GM23338 (cell line): Measurements from ENCODE around the gene ARID1B. TPM values are rescaled to one million over a fixed set of nuclear protein-coding genes. Genes with fewer than 3 reads are reported as not detected.

Experiments used
- ATAC-seq: fragments of 200-7000 bp; cut with Tn5 transposase; 3 replicates; pipeline ENCODE4 v1.9.1; 2020
- DNase-seq: peaks from one replicate; pipeline ENCODE4 v3.0.0-alpha.2; 2015; ENCODE audit warnings: low spot score
- H2AFZ ChIP-seq: fragments of 200-600 bp; sonication (generic); 2 replicates; pipeline ENCODE4 v1.8.0; 2016; ENCODE audit warnings: antibody characterized with exemption, mild to moderate bottlenecking, moderate library complexity
- H3F3A ChIP-seq: fragments of 200-600 bp; sonication (generic); replicated peaks from 2 replicates; pipeline ENCODE4 v1.8.0; 2017; ENCODE audit warnings: antibody characterized with exemption, mixed run types, low read depth
- H3K27ac ChIP-seq: fragments of 200-600 bp; sonication (generic); 2 replicates; pipeline ENCODE4 v1.6.1; 2016; ENCODE audit warnings: low read depth
- H3K27me3 ChIP-seq: fragments of 200-600 bp; sonication (generic); 2 replicates; pipeline ENCODE4 v1.8.0; 2016; ENCODE audit warnings: mild to moderate bottlenecking, mixed run types, moderate library complexity; ENCODE audit not compliant: insufficient read depth
- H3K36me3 ChIP-seq: fragments of 200-600 bp; sonication (generic); 2 replicates; pipeline ENCODE4 v1.8.0; 2016; ENCODE audit warnings: mild to moderate bottlenecking; ENCODE audit not compliant: insufficient read depth
- H3K4me1 ChIP-seq: fragments of 200-600 bp; sonication (generic); 2 replicates; pipeline ENCODE4 v1.8.0; 2016; ENCODE audit warnings: mild to moderate bottlenecking, moderate library complexity; ENCODE audit not compliant: insufficient read depth
- H3K4me2 ChIP-seq: fragments of 200-600 bp; sonication (generic); 2 replicates; pipeline ENCODE4 v1.7.1; 2017; ENCODE audit warnings: mixed run types
- H3K4me3 ChIP-seq: fragments of 200-600 bp; sonication (generic); 2 replicates; pipeline ENCODE4 v1.6.1; 2016; ENCODE audit warnings: mixed run types
- H3K79me2 ChIP-seq: fragments of 200-600 bp; sonication (generic); replicated peaks from 2 replicates; pipeline ENCODE4 v1.8.0; 2017; ENCODE audit warnings: mild to moderate bottlenecking; ENCODE audit not compliant: insufficient read depth
- H3K9me2 ChIP-seq: fragments of 200-600 bp; sonication (generic); 2 replicates; pipeline ENCODE4 v1.8.0; 2017; ENCODE audit not compliant: insufficient read depth
- H4K20me1 ChIP-seq: fragments of 200-600 bp; sonication (generic); replicated peaks from 2 replicates; pipeline ENCODE4 v1.8.0; 2017; ENCODE audit warnings: mild to moderate bottlenecking; ENCODE audit not compliant: insufficient read depth
- H3K27ac Mint-ChIP-seq: 2 replicates; pipeline ENCODE4 v1.8.0; 2020; ENCODE audit warnings: inconsistent platforms, mild to moderate bottlenecking, moderate library complexity, mixed read lengths
- H3K27me3 Mint-ChIP-seq: 3 replicates; pipeline ENCODE4 v1.8.0; 2022; ENCODE audit warnings: low read depth, mild to moderate bottlenecking, moderate library complexity, mixed read lengths, inconsistent platforms; ENCODE audit not compliant: insufficient read depth, poor library complexity
- H3K36me3 Mint-ChIP-seq: 3 replicates; pipeline ENCODE4 v1.8.0; 2021; ENCODE audit warnings: low read depth, mild to moderate bottlenecking, inconsistent platforms, moderate library complexity, mixed read lengths
- H3K4me1 Mint-ChIP-seq: 3 replicates; pipeline ENCODE4 v1.8.0; 2020; ENCODE audit warnings: mild to moderate bottlenecking, inconsistent platforms, mixed read lengths
- H3K4me3 Mint-ChIP-seq: 3 replicates; pipeline ENCODE4 v1.8.0; 2021; ENCODE audit warnings: moderate library complexity, mild to moderate bottlenecking, inconsistent platforms, mixed read lengths
- H3K9me3 Mint-ChIP-seq: 3 replicates; pipeline ENCODE4 v1.8.0; 2020; ENCODE audit warnings: moderate library complexity, mild to moderate bottlenecking, inconsistent platforms, mixed read lengths
- CREB1 ChIP-seq: fragments of 250-450 bp; sonication (Bioruptor Pico); IDR thresholded peaks from 2 replicates; pipeline ENCODE4 v1.5.0; 2020; ENCODE audit warnings: low read depth, mild to moderate bottlenecking, moderate library complexity
- EZH2 ChIP-seq: fragments of 200-600 bp; sonication (generic); IDR thresholded peaks from one replicate; pipeline ENCODE4 v1.8.0; 2017; ENCODE audit warnings: antibody characterized with exemption, mild to moderate bottlenecking, low read depth; ENCODE audit not compliant: unreplicated experiment
- EZH2phosphoT487 ChIP-seq: fragments of 200-600 bp; sonication (generic); IDR thresholded peaks from one replicate; pipeline ENCODE4 v1.8.1; 2018; ENCODE audit warnings: antibody characterized with exemption; ENCODE audit not compliant: unreplicated experiment
- JUNB ChIP-seq: IDR thresholded peaks from one replicate; pipeline ENCODE4 v1.6.1; 2016; ENCODE audit warnings: antibody characterized with exemption; ENCODE audit not compliant: unreplicated experiment
- NANOG ChIP-seq: IDR thresholded peaks from 2 replicates; pipeline ENCODE4 v1.6.1; 2016; ENCODE audit warnings: antibody characterized with exemption, borderline replicate concordance
- POLR2AphosphoS5 ChIP-seq: IDR thresholded peaks from 2 replicates; pipeline ENCODE4 v1.6.1; 2016; ENCODE audit warnings: antibody characterized with exemption, low read depth
- STAT1 ChIP-seq: IDR thresholded peaks from one replicate; pipeline ENCODE4 v1.6.1; 2016; ENCODE audit warnings: antibody characterized with exemption; ENCODE audit not compliant: unreplicated experiment
- ZNF114 ChIP-seq: fragments of 250-450 bp; sonication (Bioruptor Pico); IDR thresholded peaks from 2 replicates; pipeline ENCODE4 v1.5.0; 2020; ENCODE audit warnings: mild to moderate bottlenecking, moderate library complexity
- ZNF331 ChIP-seq: fragments of 250-450 bp; sonication (Bioruptor Pico); IDR thresholded peaks from 2 replicates; pipeline ENCODE4 v1.5.0; 2020; ENCODE audit warnings: low read depth, mild to moderate bottlenecking, moderate library complexity
- ZNF462 ChIP-seq: fragments of 250-450 bp; sonication (Bioruptor Pico); IDR thresholded peaks from 2 replicates; pipeline ENCODE4 v1.5.0; 2020; ENCODE audit warnings: mild to moderate bottlenecking, moderate library complexity
- polyA plus RNA-seq: library from polyadenylated mRNA; unstranded; fragments of >200 nt; fragmentation: Nextera tagmentation; extraction: Ambion mirVana; gene quantifications from 2 replicates; pipeline ENCODE4 v1.2.1, GENCODE V29; 2016
- total RNA-seq: library from RNA; depleted of rRNA; stranded (reverse); fragments of >200 nt; shearing (Covaris generic); gene quantifications from 2 replicates; pipeline ENCODE4 v1.2.3, GENCODE V29; 2014
- TF ChIP-seq, protein P1 (sequence below): IDR thresholded peaks from one replicate; pipeline ENCODE4 v1.6.1; 2018; ENCODE audit warnings: antibody characterized with exemption; ENCODE audit not compliant: unreplicated experiment
- TF ChIP-seq, protein P2 (sequence below), 2 experiments: fragments of 200-600 bp in 1 of 2; sonication (generic) in 1 of 2; conservative IDR thresholded peaks; 2 replicates each; pipeline versions ENCODE4 v1.5.1 to v1.6.1; 2016 to 2017; ENCODE audit warnings: antibody characterized with exemption in 2 of 2, low read depth in 2 of 2, mild to moderate bottlenecking in 2 of 2, moderate library complexity in 1 of 2
- TF ChIP-seq, protein P3 (sequence below): IDR thresholded peaks from 2 replicates; pipeline ENCODE4 v1.6.1; 2016; ENCODE audit warnings: antibody characterized with exemption

Gene ARID1B
- total and polyA plus RNA-seq, 2 experiments from 2014 or later = 59.3 to 72.2 TPM

DNA sequence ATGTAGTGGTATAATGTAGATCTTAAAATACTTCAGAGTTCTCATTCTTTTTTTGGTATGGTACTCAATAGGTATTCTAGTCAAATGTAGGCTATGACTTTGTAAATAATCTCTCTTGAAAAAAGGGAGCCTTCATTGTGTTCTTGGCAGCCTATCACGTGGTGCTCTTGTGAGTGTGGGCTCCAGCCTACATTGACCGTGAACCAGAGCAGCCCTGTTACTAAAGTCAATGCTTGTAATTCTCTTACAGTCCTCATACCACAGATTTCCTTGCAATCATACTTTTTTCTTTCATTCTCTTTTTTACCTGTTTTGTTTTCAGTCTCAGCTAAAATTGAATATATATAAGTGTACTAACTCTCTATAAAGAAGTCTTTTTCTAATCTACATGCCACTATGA lies 31.1 kb downstream of the ARID1B start:
- DNase-seq (peak; percentile 49), ATAC-seq (peak; percentile 75)
- H3K9me2 ChIP-seq = no peaks in the 10 kb centered on the region
- peaks cover 8% of the 10 kb centered on the region for H3K27me3 Mint-ChIP-seq
- 0 out of 2 replicates have a peak overlapping the region, but pooled peaks have one; percentile 29 for H3K4me2 ChIP-seq
- peaks cover 99% of the 10 kb centered on the region for H3K79me2 ChIP-seq
- H3K27ac ChIP-seq = no peak overlapping the region
- no peaks in the 10 kb centered on the region for H3K36me3 ChIP-seq
- no peak for TF ChIP-seq ZNF114 (CRISPR knock-in tag)
- no peak for TF ChIP-seq EZH2
- TF ChIP-seq, protein P1, sequence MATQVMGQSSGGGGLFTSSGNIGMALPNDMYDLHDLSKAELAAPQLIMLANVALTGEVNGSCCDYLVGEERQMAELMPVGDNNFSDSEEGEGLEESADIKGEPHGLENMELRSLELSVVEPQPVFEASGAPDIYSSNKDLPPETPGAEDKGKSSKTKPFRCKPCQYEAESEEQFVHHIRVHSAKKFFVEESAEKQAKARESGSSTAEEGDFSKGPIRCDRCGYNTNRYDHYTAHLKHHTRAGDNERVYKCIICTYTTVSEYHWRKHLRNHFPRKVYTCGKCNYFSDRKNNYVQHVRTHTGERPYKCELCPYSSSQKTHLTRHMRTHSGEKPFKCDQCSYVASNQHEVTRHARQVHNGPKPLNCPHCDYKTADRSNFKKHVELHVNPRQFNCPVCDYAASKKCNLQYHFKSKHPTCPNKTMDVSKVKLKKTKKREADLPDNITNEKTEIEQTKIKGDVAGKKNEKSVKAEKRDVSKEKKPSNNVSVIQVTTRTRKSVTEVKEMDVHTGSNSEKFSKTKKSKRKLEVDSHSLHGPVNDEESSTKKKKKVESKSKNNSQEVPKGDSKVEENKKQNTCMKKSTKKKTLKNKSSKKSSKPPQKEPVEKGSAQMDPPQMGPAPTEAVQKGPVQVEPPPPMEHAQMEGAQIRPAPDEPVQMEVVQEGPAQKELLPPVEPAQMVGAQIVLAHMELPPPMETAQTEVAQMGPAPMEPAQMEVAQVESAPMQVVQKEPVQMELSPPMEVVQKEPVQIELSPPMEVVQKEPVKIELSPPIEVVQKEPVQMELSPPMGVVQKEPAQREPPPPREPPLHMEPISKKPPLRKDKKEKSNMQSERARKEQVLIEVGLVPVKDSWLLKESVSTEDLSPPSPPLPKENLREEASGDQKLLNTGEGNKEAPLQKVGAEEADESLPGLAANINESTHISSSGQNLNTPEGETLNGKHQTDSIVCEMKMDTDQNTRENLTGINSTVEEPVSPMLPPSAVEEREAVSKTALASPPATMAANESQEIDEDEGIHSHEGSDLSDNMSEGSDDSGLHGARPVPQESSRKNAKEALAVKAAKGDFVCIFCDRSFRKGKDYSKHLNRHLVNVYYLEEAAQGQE = no peak
- TF ChIP-seq EZH2phosphoT487 = no peak
- TF ChIP-seq POLR2AphosphoS5 = no peak
- TF ChIP-seq NANOG = no peak
- TF ChIP-seq, protein P2, sequence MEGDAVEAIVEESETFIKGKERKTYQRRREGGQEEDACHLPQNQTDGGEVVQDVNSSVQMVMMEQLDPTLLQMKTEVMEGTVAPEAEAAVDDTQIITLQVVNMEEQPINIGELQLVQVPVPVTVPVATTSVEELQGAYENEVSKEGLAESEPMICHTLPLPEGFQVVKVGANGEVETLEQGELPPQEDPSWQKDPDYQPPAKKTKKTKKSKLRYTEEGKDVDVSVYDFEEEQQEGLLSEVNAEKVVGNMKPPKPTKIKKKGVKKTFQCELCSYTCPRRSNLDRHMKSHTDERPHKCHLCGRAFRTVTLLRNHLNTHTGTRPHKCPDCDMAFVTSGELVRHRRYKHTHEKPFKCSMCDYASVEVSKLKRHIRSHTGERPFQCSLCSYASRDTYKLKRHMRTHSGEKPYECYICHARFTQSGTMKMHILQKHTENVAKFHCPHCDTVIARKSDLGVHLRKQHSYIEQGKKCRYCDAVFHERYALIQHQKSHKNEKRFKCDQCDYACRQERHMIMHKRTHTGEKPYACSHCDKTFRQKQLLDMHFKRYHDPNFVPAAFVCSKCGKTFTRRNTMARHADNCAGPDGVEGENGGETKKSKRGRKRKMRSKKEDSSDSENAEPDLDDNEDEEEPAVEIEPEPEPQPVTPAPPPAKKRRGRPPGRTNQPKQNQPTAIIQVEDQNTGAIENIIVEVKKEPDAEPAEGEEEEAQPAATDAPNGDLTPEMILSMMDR (conservative IDR thresholded peaks at IDR 0.05; ENCODE audit: low read depth in 2 of 2) = no peak
- TF ChIP-seq, protein P3, sequence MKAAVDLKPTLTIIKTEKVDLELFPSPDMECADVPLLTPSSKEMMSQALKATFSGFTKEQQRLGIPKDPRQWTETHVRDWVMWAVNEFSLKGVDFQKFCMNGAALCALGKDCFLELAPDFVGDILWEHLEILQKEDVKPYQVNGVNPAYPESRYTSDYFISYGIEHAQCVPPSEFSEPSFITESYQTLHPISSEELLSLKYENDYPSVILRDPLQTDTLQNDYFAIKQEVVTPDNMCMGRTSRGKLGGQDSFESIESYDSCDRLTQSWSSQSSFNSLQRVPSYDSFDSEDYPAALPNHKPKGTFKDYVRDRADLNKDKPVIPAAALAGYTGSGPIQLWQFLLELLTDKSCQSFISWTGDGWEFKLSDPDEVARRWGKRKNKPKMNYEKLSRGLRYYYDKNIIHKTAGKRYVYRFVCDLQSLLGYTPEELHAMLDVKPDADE = no peak
- TF ChIP-seq CREB1 (CRISPR knock-in tag) = no peak
- no peak for TF ChIP-seq ZNF331 (CRISPR knock-in tag)
- no peak for TF ChIP-seq ZNF462 (CRISPR knock-in tag)
- no peak for TF ChIP-seq JUNB
- TF ChIP-seq STAT1 = no peak
- no peaks in the 10 kb centered on the region for H3F3A ChIP-seq
- no peaks in the 10 kb centered on the region for H3K27me3 ChIP-seq
- peaks cover 35% of the 10 kb centered on the region for H4K20me1 ChIP-seq
- no peak overlapping the region for H2AFZ ChIP-seq
- H3K4me1 ChIP-seq = peaks cover 30% of the 10 kb centered on the region
- H3K27ac Mint-ChIP-seq = peak overlapping the region; percentile 18; the same call in 1 of the 2 replicates
- H3K4me3 ChIP-seq = no peak overlapping the region
- no peak overlapping the region for H3K4me3 Mint-ChIP-seq
- H3K36me3 Mint-ChIP-seq = peaks cover 8% of the 10 kb centered on the region
- 0 out of 3 replicates have a peak, but pooled peaks cover 2% of the 10 kb centered on the region for H3K9me3 Mint-ChIP-seq
- peaks cover 56% of the 10 kb centered on the region for H3K4me1 Mint-ChIP-seq
